ENCODE measurements around the gene MRPL34.

MRPL34 gene

GRCh38 chr19:17329366-17330261 is 23.9 kb downstream of the MRPL34 start:
- DNase-seq = no peak

- no peak for DNase-seq
These were observed 24.8 kb downstream of the MRPL34 start for GRCh38 chr19:17330262-17331044.

GRCh38 chr19:17331045-17331558 is 25.4 kb downstream of the MRPL34 start:
- DNase-seq = peak in 1 of 2 experiments; percentile 43

DNA sequence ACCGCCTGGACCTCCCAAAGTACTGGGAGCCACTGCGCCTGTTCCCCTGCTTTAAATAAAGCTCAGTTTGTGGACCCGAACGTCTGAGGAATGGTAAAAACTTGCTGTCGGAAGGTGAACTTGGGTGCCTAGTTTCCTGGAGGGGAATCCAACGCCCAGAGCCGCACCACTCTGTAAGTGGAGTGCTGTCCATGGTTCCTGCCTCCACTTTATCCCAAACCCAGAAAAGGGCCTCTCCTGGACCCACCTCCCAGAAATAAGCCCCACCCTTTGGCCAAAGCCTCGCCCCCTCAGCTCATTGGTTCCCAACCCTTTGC is 26.6 kb downstream of the MRPL34 start:
- no peak for DNase-seq

DNA sequence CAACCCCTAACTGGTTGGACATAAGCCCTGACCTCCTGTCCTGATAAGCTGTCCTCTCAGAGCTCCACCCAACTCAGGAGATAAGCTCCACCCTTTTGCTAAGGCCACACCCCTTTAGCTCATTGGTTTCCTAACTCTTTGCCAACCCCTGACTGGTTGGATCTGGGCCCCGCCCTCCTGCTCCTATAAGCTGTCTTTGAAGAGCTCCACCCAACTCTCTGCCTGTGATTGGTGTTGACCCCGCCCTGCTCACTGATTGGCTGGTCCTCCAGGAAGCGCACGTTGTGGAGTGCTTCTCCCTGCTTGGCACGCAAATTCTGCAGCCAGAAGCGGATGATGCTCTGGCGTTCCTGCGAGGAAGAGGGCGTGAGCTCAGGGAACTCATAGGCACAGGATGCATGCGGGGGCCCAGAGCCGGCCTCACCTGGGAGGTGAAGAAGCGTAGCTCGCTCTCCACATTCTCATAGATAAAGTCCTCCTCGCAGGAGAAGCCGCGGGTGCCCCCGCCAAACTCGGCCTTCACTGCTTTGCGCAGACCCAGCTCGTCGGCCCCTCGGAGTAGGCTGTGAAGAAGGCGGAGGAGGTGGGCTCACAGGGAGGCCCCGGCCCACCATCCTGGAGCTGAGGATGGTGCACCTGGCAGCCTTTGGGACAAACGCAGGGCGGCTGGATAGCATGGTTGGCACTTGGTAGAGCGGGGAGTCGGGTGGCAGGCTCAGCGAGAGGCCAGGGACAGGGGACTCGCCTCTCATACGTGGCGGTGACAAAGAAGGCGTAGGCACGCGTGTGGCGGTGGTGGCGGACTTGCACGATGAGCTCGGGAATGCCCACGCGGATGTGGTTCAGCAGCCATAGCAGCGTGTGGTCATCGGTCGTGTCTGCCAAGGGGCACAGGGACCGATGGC is 27.3 kb downstream of the MRPL34 start:
- peak; percentile 42 to 49 for DNase-seq

DNA sequence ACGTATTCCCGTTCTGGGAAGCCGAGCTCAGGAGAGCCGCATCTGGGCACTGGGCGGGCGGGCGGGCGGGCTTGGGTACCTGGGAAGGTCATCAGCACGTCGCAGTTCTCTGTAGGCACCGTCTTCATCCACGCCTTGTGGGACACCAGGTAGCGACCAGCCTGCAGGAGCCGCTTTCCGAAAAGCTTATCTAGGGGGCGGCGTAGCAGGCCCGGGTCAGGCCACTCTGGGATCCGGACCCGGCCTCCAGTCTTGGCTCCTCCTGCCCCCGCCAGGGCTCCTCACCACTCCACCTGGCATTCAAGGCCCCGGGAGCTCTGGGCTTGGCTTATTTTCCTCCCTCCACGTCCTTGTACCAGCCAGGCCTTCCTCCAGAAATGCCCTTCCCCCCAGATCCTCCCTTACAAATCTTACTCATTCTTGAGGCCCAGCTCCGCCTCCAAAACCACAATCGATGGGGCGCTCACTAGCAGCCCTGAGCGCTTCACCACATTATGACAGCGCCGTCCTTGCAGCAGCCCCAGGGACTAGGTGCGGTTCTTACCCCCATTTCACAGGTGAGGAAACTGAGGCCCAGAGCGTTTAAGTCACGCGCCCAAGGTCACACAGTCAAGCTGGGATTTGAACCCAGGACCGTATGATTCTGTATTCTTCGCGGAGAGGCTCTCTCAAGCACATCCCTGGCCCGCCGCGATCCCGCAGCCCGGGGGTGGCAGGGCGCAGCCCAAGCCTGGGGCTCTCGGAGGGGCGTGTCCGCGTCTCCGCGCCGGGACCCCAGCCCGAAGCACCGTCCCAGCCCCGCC is 28.1 kb downstream of the MRPL34 start:
- no peak for DNase-seq

DNA sequence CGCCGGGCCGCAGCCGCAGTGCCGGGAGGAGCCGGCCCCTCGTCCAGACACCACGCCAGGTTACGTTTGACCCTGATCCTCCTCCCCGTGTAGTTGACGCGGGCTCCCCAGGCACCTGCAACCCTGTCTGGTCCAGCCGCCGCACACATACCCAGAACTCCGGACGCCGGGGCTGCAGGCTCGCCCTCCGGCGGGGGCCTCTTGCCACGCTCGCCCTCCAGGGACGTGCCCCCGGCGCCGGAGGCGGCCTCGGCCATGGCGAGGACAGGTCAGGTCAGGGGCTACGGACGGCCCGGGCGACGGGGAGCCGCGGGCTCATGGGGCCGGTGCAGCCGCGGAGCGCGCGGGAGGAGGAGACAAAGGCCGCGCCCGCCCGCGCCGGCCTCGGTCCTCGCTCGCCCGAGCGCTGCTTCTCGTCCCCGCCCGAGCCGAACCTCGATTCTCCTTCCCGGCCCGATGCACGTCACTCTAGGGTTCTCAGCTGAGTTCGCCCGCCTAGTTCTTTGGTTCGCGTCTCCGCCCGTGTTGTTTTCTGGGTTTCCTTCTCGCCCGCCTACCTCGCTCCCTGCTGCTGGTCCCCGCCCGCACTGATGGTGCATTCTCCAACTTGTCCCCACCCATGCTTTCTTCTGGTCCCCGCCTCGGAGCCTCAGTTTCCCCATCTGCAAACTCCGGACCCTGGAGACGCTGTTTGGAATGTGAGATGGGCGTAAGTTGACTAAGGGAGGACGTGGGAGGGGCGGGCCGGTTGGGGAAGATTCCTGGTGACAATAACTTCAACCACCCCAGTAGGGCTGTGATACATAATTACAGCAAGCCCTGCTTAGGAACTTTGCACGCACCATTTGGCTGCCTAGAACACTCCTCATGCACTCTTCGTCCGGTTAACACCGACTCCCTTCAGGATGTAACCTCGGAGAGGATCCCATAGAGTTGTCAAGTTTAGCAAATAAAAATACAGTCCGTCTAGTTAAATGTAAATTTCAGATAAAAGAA is 29.0 kb downstream of the MRPL34 start, which contains the start of gene ANO8:
TSS of gene ANO8 (minus strand) at position 442 of the 996 bp plus-strand sequence. CDS start at position 257, 185 bp downstream.
- peak; percentile 89 to 95 for DNase-seq

- DNase-seq = no peak
These were observed 29.9 kb downstream of the MRPL34 start for GRCh38 chr19:17335575-17335974.

GRCh38 chr19:17336872-17337674 is 31.4 kb downstream of the MRPL34 start, which contains the start of gene GTPBP3:
TSS of gene GTPBP3 (plus strand) at chr19:17337553. CDS start at chr19:17337612, 59 bp downstream.
- peak; percentile 96 to 98 for DNase-seq

DNA sequence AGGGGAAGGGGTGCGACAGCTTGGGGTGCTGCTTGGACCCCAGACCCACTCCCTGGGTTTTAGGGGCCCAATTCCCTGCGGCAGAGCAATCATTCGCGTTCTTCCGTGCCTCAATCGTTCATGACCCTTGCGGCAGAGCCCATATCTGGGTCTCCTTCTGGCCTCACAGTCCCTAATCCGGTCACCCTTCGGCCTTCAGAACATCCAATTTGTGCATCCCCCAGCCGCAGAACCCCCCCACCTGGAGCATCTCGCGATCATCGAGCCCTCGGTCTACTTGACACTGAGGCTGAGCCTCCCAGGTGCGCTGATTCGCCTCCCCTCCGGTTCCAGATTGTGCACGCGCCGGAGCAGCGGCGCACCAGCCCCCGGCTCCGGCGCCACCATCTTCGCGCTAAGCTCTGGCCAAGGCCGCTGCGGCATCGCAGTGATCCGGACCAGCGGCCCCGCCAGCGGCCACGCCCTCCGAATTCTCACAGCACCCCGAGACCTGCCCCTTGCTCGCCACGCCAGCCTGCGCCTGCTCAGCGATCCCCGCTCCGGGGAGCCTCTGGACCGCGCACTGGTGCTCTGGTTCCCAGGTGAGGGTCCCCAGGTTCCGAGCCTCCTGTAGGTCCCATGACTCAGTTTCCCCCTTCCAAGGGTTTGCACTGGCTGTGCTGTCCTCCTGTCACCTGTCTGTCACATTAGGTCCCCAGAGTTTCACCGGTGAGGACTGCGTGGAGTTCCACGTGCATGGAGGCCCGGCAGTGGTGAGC is 32.2 kb downstream of the MRPL34 start:
- DNase-seq = peak in 1 of 2 experiments; percentile 55

- no peak for DNase-seq
These were observed 32.9 kb downstream of the MRPL34 start for GRCh38 chr19:17338433-17339078.

DNA sequence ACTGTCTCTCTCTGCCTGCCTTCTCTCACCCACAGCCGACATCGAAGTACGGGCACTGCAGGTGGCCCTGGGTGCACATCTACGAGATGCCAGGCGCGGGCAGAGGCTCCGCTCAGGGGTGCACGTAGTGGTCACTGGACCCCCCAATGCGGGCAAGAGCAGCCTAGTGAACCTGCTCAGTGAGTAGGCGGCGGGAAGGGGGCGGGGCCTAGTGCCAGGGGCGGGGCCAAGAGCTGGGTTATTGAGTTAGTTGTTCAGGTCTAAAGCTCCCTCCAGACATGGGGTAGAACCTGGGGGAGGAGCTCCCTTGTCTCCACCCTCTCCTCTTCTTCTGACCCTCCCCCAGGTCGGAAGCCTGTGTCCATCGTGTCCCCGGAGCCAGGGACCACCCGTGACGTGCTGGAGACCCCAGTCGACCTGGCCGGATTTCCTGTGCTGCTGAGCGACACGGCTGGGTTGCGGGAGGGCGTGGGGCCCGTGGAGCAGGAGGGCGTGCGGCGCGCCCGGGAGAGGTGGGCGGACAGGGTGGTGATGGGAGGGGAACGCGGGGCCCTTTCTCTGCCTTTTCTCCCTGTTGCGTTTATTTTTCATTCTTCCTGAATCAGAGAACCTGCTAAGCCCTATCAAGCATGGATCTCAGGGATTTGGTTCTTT is 33.5 kb downstream of the MRPL34 start:
- no peak for DNase-seq

DNA sequence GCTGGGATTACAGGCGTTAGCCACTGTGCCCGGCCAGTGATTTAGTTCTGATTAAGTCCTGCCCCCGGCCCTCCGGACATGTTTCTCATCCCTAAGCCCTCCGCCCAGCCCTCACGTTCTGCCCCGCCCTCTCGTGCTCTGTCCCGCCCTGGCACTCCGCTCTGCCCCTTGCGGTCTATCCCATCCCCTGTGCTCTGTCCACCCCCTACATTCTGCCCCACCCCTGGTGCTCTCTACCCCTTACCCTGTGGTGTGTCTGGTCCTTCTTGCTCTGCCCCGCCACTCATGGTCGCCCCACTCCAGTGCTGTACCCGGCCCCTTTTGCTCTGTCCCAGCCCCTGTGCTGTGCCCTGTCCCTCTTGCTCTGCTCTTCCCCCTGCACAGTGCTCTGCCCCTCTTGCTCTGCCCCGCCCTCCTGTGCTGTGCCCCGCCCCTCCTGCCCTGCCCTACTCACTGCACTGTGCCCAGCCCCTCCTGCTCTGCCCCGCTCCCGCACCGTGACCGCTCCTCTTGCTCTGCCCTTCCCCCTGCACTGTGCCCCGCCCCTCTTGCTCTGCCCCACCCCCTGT is 34.7 kb downstream of the MRPL34 start:
- no peak for DNase-seq

- DNase-seq = no peak
These were observed 35.2 kb downstream of the MRPL34 start for GRCh38 chr19:17340871-17341357.

GRCh38 chr19:17341386-17341785 is 35.7 kb downstream of the MRPL34 start:
- no peak for DNase-seq

DNA sequence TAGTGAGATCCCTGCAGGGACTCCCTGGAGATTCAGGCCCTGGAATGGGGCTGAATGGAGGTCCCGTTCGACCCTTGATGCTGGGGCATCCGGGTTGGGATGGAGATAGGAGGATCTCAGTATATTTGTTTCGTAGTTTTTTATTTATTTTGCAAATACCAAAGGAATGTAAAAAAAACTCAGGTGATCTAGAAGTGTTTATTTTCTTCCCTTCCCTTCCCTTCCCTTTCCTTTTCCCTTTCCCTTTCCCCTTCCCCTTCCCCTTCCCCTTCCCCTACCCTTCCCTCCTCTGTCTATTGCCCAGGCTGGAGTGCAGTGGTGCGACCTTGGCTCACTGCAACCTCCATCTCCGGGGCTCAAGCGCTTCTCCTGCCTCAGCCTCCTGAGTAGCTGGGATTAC is 36.2 kb downstream of the MRPL34 start:
- no peak for DNase-seq

DNA sequence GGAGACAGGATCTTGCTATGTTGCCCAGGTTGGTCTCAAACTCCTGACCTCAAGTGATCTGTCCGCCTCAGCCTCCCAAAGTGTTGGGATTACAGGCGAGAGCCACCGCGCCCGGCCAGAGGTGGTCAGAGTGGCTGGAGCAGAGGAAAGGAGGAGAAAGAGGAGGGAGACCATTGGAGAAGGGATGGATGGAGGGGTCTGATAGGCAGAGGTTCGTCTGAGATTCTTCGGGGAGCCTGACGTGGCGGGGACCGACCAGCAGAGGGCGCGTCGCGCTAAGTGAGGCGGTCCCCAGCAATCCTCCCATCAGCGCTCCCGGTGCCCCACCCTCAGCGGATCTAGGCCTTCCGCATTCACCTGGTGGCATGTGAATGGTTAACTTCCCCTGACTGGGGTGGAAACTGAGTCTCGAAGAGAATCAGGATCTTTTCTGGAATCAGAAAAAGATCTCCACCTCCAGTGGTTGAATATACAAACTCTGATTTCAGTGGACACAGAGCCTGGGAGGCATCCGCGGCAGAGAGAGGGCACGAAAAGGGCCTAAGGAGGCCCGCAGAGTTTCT is 40.5 kb downstream of the MRPL34 start:
- peak in 1 of 2 experiments; percentile 56 for DNase-seq
